ENCODE data around the gene MIP. TPM values are rescaled to one million over a fixed set of nuclear protein-coding genes. Genes with fewer than 3 reads are reported as not detected.

Gene MIP
- polyA plus RNA-seq, 6 donors from 2014 or later = not detected

GRCh38 chr12:56484566-56484965, 30.1 kb upstream of the MIP start:
- Mint-ChIP-seq H3K4me1 (peaks cover 15 to 26% (median 22%) of the 10 kb centered on the region in 3 donors), H3K9me3 (peaks cover 0 to 2% (median 0%) of the 10 kb centered on the region in 7 donors), H3K27ac (no peak overlapping the region), H3K36me3 (no peaks in the 10 kb centered on the region), H3K27me3 (peaks cover 0 to 4% (median 0%) of the 10 kb centered on the region in 3 donors), H3K4me3 (peak overlapping the region in 1 of 8 donors; percentile 58)
- no peak for DNase-seq
- ATAC-seq (ENCODE audit: low read depth in 2 of 2) = no peak

DNA sequence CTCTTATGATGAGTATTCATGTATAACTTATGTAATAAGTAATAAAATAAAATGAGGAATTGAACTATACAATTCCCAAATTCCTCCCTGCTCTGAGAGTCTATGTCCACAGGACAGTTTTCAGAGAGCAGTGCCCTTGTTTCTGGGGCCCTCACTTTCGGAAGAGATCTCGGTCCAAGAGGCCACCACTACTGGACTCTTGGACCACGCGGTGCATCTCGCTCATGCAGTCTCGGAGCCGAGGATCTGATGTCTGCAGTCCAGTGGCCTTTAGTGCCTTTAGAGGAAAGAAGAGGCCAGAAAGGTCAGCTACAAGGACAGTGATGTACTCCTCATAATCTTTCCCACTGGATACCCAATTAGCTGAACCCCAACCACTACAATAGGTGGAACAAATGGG, 25.2 kb upstream of the MIP start:
- Mint-ChIP-seq H3K36me3 (no peaks in the 10 kb centered on the region), H3K4me1 (peaks cover 1 to 8% (median 7%) of the 10 kb centered on the region in 3 donors)

GRCh38 chr12:56477521-56478225, 23.2 kb upstream of the MIP start:
- Mint-ChIP-seq H3K27ac (peak overlapping the region in 1 of 6 donors; percentile 72), H3K9me3 (no peaks in the 10 kb centered on the region), H3K4me1 (peaks cover 1 to 11% (median 8%) of the 10 kb centered on the region in 3 donors), H3K27me3 (no peaks in the 10 kb centered on the region), H3K4me3 (peak overlapping the region in 1 of 8 donors; percentile 72), H3K36me3 (no peaks in the 10 kb centered on the region)
- ATAC-seq (ENCODE audit: low read depth in 2 of 2) = no peak
- DNase-seq = no peak

More for the DNA sequence above, 25.2 kb upstream of the MIP start:
- H3K9me3 Mint-ChIP-seq = no peaks in the 10 kb centered on the region
- ATAC-seq (ENCODE audit: low read depth in 2 of 2) (no peak), DNase-seq (no peak)
- no peak overlapping the region for H3K4me3 Mint-ChIP-seq
- H3K27ac Mint-ChIP-seq = no peak overlapping the region
- H3K27me3 Mint-ChIP-seq = no peaks in the 10 kb centered on the region

DNA sequence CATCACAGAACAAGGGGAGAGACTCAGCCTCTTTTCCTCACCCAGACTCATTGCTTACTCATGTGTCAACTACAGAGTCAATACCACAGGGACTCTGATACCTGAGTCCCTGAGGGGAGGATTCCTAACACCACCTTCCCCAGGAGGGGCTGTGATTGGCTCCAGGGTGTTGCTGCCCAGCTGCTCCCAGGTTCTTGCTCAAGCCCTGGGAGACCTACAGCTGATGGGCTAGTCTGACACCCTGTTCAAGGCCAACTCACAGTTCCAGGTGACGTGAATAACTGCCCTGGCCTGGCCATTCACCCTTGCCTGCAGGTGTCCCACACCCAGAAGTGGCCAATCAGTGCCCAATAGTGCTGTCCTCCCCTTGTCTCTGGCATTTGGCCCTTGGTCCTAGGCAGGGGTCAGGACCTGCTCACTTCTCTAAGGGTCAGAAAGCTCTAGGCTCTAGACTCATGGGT, 22.5 kb upstream of the MIP start:
- H3K4me1 Mint-ChIP-seq = peaks cover 2 to 12% (median 8%) of the 10 kb centered on the region in 3 donors
- no peaks in the 10 kb centered on the region for H3K9me3 Mint-ChIP-seq
- H3K27me3 Mint-ChIP-seq = no peaks in the 10 kb centered on the region
- no peaks in the 10 kb centered on the region for H3K36me3 Mint-ChIP-seq
- ATAC-seq (ENCODE audit: low read depth in 2 of 2) (no peak), DNase-seq (no peak)
- peak overlapping the region in 1 of 6 donors; percentile 72 for H3K27ac Mint-ChIP-seq
- no peak overlapping the region for H3K4me3 Mint-ChIP-seq

- Mint-ChIP-seq H3K9me3 (no peaks in the 10 kb centered on the region), H3K27me3 (no peaks in the 10 kb centered on the region), H3K4me3 (no peak overlapping the region), H3K27ac (peak overlapping the region in 3 of 6 donors; percentile 7 to 74 (median 18)), H3K36me3 (no peaks in the 10 kb centered on the region), H3K4me1 (peaks cover 9 to 14% (median 12%) of the 10 kb centered on the region in 3 donors)
- ATAC-seq (ENCODE audit: low read depth in 2 of 2) (no peak), DNase-seq (no peak)
Observed at GRCh38 chr12:56476143-56476542, 21.7 kb upstream of the MIP start.

DNA sequence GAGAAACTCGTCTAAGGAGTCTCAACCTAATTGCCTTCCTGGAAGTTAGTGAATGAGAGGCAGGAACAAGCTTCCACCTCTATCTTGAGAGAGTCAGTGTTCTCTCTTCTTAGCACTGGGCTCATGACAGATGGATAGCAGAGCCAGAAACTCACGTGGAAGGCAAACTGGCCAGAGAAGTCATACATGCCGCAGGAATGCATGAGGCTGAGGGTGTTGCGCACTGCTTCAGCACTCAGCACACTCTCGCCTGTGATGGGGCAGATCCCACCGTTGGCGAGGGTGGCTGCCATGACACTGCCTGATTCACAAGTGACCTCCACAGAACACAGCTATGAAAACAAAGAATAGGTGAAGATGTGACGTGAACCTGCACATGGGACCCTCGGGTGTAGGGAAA, 19.9 kb upstream of the MIP start:
- DNase-seq (no peak), ATAC-seq (ENCODE audit: low read depth in 2 of 2) (no peak)
- no peak overlapping the region for H3K4me3 Mint-ChIP-seq
- no peaks in the 10 kb centered on the region for H3K36me3 Mint-ChIP-seq
- H3K27ac Mint-ChIP-seq = peak overlapping the region in 1 of 6 donors; percentile 52
- no peaks in the 10 kb centered on the region for H3K9me3 Mint-ChIP-seq
- H3K27me3 Mint-ChIP-seq = no peaks in the 10 kb centered on the region
- H3K4me1 Mint-ChIP-seq = peaks cover 17 to 19% (median 17%) of the 10 kb centered on the region in 3 donors

DNA sequence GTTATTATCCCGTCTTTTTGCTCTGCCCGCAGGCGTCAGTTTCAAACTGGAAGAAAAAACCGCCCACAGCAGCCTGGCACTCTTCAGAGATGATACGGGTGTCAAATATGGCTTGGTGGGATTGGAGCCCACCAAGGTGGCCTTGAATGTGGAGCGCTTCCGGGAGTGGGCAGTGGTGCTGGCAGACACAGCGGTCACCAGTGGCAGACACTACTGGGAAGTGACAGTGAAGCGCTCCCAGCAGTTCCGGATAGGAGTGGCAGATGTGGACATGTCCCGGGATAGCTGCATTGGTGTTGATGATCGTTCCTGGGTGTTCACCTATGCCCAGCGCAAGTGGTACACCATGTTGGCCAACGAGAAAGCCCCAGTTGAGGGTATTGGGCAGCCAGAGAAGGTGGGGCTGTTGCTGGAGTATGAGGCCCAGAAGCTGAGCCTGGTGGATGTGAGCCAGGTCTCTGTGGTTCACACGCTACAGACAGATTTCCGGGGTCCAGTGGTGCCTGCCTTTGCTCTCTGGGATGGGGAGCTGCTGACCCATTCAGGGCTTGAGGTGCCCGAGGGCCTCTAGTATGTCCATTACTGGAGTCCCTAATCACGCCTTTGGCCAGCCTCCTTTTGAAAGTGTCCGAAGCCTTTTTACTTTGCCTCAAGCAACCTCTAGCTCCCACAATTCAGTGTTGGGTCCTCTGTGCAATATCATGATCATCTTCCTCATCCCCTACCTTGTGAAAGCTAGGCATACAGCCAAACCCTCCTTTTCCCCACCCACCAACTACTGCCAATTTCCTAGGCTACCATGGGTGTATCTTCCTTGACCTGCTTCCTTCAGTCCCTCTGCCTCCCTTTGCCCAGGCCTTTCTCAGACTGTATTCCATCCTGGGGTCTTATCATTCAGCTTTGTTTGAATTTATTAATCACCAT, 14.8 kb upstream of the MIP start:
- Mint-ChIP-seq H3K4me3 (peak overlapping the region; percentile 86 to 98 (median 96)), H3K9me3 (no peaks in the 10 kb centered on the region), H3K4me1 (peaks cover 28 to 37% (median 33%) of the 10 kb centered on the region in 3 donors), H3K27me3 (no peaks in the 10 kb centered on the region), H3K27ac (peak overlapping the region; percentile 94 to 98 (median 96)), H3K36me3 (no peaks in the 10 kb centered on the region)
- ATAC-seq (ENCODE audit: low read depth in 2 of 2) (no peak), DNase-seq (no peak)

- Mint-ChIP-seq H3K27ac (peak within 1 kb of the TSS; percentile 94 to 98 (median 96)), H3K4me3 (peak within 1 kb of the TSS; percentile 86 to 98 (median 96)), H3K4me1 (peaks cover 26 to 41% (median 36%) of the 10 kb centered on the region in 3 donors), H3K9me3 (no peaks in the 10 kb centered on the region), H3K27me3 (no peaks in the 10 kb centered on the region), H3K36me3 (no peaks in the 10 kb centered on the region)
- DNase-seq (peak; percentile 96), ATAC-seq (ENCODE audit: low read depth in 2 of 2) (peak; percentile 98)
Observed at GRCh38 chr12:56468216-56469006, 14.0 kb upstream of the MIP start, which contains the start of gene SPRYD4. Gene SPRYD4 (plus strand): TSS chr12:56468578. CDS start chr12:56468592, 14 bp downstream.

DNA sequence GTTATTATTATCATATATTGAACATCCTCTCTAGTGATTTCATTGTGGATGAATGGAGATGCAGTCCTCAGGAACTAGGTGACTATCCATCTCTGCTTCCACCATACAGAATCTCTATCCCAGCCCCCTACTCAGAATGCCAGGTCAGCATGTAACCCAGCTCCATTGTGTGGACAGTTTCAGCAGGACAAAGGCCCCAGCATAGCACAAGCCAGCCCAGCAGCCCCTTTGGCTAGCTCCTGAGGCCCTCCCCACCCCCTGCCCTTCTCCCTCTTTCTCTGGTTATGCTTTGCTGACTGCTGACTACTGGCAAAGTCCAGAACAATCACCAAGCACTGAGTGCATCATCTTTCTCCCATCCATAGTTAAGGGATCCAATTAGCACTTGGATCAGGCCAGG, 8.1 kb upstream of the MIP start:
- Mint-ChIP-seq H3K36me3 (no peaks in the 10 kb centered on the region), H3K27me3 (no peaks in the 10 kb centered on the region), H3K4me1 (peaks cover 18 to 30% (median 22%) of the 10 kb centered on the region in 3 donors), H3K27ac (peak overlapping the region in 1 of 6 donors; percentile 24), H3K4me3 (no peak overlapping the region), H3K9me3 (no peaks in the 10 kb centered on the region)
- ATAC-seq (ENCODE audit: low read depth in 2 of 2) (no peak), DNase-seq (no peak)

- ATAC-seq (ENCODE audit: low read depth in 2 of 2) (no peak), DNase-seq (no peak)
- H3K4me1 Mint-ChIP-seq = peaks cover 18 to 30% (median 22%) of the 10 kb centered on the region in 3 donors
- no peaks in the 10 kb centered on the region for H3K9me3 Mint-ChIP-seq
- H3K36me3 Mint-ChIP-seq = no peaks in the 10 kb centered on the region
- H3K27me3 Mint-ChIP-seq = no peaks in the 10 kb centered on the region
- peak overlapping the region in 1 of 6 donors; percentile 91 for H3K27ac Mint-ChIP-seq
- H3K4me3 Mint-ChIP-seq = peak overlapping the region in 1 of 8 donors; percentile 29
Observed at GRCh38 chr12:56461235-56462159, 7.0 kb upstream of the MIP start.

- H3K4me1 Mint-ChIP-seq = peaks cover 10 to 22% (median 16%) of the 10 kb centered on the region in 3 donors
- H3K9me3 Mint-ChIP-seq = no peaks in the 10 kb centered on the region
- ATAC-seq (ENCODE audit: low read depth in 2 of 2) (no peak), DNase-seq (no peak)
- no peak overlapping the region for H3K27ac Mint-ChIP-seq
- H3K36me3 Mint-ChIP-seq = no peaks in the 10 kb centered on the region
- no peak overlapping the region for H3K4me3 Mint-ChIP-seq
- H3K27me3 Mint-ChIP-seq = no peaks in the 10 kb centered on the region
Observed at GRCh38 chr12:56457817-56458216, 3.4 kb upstream of the MIP start.

DNA sequence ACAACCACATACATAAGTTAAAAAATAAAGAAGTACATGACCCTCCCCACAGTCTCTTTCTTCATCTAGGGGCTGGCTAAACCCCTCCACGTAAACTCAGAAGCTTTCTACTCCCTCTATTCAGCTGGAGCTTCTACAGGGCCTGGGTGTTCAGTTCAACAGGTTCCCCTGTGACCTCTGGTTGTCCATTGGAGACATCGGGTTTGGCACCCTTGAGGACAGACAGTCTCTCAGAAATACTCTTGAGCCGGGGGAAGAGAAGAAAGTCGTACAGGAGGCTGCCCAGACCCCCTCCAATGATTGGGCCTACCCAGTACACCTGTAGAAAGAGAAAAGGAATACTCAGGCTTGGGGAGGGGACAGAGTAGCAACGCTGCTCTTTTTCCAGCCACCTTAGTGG, 3.3 kb downstream of the MIP start:
- DNase-seq (no peak), ATAC-seq (ENCODE audit: low read depth in 2 of 2) (no peak)
- Mint-ChIP-seq H3K27me3 (no peaks in the 10 kb centered on the region), H3K27ac (peak overlapping the region in 2 of 6 donors; percentile 55 to 56), H3K4me3 (peak overlapping the region in 3 of 8 donors; percentile 5 to 86 (median 79)), H3K4me1 (peaks cover 23 to 32% (median 24%) of the 10 kb centered on the region in 3 donors), H3K36me3 (no peaks in the 10 kb centered on the region), H3K9me3 (no peaks in the 10 kb centered on the region)
